8988T (cell line): Measurements from ENCODE around the gene IGIP.

Experiments used
- DNase-seq: peaks from one replicate; pipeline ENCODE4 v3.0.0; 2011

Gene IGIP

DNA sequence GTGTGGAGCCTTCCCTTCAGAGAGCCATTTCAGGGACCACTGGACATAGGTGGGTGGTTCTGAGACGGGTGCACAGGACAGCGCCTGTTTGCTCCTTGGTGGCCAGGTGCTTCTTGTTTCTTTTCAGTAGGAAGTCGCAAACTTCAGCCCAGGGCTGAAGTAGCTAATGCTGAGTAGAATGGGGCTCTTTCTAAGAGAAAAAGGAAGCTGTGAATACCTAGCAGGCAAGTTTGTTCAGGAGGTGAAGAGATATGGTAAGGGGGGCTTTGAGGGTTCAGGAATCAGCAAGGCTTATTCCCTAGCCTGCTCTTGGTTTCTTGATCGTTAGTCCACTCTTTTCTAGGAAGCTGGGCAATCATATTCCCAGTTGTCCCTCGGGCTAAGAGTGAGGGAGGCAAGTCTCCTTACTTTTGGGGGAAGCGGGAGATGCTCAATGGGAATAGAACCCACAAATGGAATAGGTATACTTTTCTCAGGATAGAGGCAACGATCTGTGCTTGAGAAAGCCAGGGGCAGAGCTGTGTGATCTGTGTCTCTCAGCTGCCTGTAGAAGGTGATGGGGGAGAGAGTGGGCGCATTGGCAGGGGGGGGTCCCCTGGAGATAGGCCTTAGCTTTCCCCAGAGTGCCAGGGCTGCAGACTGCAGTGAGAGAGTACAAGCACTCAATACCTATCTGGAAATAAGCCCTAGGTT lies 13.7 kb upstream of the IGIP start:
- DNase-seq = no peak

DNA sequence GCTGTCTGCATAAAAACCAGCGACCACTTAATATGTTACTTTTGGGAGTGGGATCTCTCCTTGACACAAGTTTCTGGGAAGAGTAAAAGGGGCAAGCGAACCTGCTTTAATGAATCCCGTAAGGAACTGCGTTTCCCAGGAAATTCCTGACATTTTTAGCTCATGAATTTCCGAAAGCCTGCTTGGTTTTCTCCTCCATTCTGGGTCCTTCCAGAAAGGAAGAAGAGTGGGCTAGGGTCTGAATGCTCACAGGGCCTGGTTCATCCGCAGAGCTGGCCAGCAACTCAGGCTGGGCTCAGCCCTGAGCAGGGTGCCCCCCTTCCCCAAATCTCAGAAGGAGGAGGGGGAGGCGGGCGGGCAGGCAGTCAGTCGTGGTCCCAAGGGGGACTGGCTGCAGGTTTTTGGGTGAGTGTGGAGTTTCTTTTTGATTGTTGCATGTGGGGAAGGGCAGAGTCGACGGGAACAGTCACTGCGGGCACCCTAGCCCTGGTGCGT lies 13.0 kb upstream of the IGIP start:
- DNase-seq = peak; percentile 33

- peak; percentile 21 for DNase-seq
These were observed 12.5 kb upstream of the IGIP start for GRCh38 chr5:140113180-140113698.

GRCh38 chr5:140113699-140114263 lies 12.0 kb upstream of the IGIP start, which contains the start of gene PURA:
TSS of gene PURA (plus strand) at chr5:140114109. CDS start at chr5:140114182, 73 bp downstream.
- DNase-seq = peak; percentile 96

DNA sequence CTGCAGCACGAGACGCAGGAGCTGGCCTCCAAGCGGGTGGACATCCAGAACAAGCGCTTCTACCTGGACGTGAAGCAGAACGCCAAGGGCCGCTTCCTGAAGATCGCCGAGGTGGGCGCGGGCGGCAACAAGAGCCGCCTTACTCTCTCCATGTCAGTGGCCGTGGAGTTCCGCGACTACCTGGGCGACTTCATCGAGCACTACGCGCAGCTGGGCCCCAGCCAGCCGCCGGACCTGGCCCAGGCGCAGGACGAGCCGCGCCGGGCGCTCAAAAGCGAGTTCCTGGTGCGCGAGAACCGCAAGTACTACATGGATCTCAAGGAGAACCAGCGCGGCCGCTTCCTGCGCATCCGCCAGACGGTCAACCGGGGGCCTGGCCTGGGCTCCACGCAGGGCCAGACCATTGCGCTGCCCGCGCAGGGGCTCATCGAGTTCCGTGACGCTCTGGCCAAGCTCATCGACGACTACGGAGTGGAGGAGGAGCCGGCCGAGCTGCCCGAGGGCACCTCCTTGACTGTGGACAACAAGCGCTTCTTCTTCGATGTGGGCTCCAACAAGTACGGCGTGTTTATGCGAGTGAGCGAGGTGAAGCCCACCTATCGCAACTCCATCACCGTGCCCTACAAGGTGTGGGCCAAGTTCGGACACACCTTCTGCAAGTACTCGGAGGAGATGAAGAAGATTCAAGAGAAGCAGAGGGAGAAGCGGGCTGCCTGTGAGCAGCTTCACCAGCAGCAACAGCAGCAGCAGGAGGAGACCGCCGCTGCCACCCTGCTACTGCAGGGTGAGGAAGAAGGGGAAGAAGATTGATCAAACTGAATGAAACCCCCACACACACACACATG lies 11.2 kb upstream of the IGIP start:
- DNase-seq = peak; percentile 27

- no peak for DNase-seq
These were observed 10.6 kb upstream of the IGIP start for GRCh38 chr5:140115186-140115500.

DNA sequence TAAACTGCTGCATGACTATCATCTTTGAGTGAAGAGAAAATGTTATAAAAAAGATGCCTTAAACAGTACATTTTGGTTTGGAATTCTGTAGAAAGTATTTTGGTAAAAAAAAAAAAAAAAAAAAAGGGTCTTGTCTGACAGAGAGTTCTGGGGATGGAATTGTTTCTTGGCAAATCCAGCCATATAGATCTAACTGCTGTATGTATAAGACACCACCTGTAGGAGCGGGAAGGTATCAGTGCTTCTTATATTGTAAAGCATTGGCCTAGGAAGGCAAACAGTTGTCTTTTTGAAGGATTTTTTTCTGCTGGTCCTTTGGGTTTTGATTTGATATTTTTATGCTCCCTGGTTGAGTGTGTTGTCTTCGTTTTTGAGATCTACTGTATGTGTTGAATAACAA lies 9.0 kb upstream of the IGIP start:
- DNase-seq = no peak

- DNase-seq = no peak
These were observed 8.2 kb upstream of the IGIP start for GRCh38 chr5:140117523-140117922.

GRCh38 chr5:140118302-140118936 lies 7.3 kb upstream of the IGIP start:
- no peak for DNase-seq

- DNase-seq = no peak
These were observed 727 bp downstream of the IGIP start for GRCh38 chr5:140126315-140127012.

DNA sequence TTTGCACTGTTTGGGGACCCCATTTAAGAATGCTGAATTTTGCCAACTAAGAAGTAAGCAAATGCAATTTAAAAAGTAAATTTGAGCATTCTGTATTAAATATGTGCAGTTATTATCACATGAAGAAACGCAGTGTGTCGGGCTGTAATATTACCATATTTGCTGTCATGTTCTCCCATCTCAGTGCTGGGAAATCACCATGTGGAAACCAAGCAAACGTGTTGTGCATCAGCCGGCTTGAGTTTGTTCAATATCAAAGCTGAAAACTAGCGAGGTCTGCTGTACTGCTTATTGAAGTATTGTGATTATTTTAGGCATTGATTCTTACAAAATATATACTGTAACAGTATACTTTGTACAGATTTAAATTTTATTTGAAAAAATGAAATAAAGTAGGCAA lies 2.6 kb downstream of the IGIP start:
- DNase-seq = no peak

DNA sequence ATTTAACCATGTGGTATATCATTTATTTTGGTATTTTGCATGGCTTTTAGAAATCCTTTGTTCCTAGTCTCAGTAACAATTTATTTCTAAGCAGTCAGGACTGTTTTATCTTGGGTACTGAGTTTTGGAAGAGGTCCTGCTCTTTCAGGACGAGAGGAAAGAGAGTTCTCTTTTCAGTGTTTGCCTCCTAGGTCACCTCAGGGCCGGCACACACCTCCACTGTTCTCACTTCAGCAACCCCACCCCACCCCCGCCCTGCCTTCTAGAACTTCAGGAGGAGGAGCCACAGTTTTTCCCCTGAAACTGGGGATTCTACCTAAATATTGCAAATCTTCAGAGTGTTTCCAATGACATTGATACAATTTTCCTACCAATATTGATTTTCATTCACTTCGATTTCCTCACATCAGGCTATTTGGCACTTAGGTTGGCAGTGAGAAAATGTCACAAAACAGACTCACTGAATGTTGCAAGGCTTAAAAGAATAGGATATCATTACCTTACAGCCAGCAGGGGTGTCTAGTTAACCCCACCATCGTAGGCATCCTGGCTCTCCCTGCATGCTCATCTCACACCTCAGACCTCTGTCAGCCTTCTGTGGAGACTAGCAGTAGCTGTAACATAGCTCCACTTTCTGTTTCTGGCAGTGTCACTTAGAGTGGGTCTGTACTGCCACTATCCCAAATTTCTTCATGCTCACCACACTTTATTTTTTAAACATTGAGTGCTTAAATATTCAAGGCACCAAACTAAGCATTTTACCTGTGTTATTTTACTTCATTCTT lies 5.4 kb downstream of the IGIP start:
- DNase-seq = no peak

GRCh38 chr5:140131967-140132409 lies 6.3 kb downstream of the IGIP start:
- no peak for DNase-seq

DNA sequence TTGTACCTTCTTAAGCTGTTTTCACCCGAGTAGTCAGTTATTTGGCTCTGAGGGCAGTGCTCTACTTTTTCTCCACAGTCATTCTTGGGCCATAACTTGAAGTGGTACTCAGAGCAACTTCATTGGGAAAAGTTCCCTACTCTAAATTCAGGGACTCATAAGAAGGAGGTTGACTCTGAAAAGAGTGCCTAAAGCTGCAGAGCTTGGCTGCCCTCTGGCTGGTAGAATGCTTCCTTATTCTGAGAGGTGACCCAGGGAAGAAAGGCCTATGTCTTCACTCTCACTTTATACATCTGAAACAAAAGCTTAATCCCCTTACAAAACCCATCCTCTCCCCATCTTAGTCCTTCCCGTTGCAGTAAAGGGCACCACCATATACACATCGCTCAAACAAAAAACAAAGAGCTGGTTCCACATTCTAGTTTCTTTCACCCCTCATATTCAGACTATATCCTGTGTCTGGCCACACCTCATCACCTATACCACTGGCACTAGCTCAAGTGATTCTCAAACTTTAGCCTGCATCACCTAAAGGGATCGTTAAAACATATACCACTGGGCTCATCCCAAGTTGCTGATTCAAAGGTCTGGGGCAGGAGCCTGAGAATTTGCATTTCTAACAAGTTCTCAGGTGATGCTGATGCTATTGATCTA lies 7.9 kb downstream of the IGIP start:
- no peak for DNase-seq

DNA sequence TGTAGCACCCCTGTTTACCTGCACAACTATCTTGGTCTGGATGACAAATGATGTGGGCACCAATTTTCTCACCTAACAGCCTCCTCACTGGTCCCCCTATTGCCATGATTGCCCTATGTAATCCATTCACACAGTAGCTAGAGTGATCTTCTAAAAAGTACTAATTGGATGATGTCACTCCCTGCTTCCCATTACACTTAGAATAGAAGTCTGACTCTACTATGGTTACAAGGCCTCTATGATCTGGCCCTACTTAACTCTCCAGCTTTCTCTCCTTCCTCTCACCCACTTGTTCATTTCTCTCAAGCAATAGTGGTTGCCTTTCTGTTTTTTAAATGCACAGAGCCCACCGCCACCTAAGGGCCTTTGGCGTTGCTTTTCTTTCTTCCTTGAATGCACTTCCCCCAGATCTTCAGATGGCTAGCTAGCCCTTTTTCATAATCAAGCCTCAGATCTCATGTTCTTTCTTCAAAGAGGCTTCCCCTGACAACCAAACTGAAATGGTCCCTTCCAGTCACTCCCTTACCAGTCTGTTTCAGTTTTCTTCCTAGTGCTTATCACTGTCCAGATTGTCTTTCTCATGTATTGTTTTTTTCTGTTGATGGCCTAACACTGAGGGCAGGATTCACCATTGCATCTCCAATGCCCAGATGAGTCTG lies 8.7 kb downstream of the IGIP start:
- no peak for DNase-seq

GRCh38 chr5:140135127-140135526 lies 9.4 kb downstream of the IGIP start:
- DNase-seq = no peak

GRCh38 chr5:140136624-140137023 lies 10.9 kb downstream of the IGIP start:
- DNase-seq = no peak

DNA sequence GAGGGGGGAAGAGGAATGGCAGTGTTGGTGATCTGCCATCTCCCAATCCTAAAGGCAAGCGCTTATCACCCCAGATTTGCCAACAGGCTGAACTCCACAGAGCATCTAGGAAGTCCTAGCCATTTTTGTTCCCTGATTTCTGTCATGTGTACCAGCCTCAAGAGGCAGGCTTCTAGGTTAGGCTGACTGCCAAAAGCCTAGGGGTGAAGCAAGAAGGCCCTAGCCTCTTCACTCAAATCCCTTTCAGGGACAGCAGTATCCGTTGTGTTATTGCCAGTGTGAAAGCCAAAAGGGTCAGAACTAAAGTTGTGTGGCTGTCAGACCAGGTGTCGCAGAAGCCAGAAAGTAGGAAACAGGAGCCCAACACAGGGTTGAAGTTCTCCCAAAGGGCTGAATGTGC lies 14.7 kb downstream of the IGIP start:
- DNase-seq = no peak

DNA sequence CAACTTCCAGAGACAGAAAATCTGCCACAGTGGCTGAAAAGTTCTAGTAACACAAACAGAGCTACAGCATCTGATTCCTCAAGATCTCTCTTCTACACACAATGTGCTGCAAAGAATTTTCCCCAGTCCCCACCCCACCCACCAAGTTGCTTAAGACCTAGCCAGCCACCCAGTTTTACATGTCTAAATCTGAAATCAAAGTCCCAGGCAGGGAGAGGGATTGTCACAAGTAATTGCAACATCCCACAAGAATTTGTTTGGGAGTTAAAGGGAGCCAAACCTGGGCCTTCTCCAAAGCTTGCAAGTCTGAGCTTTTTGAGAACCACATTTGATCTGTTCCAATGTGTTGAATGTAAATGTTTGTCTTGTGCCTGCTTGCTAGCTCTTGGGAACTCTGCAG lies 15.5 kb downstream of the IGIP start:
- DNase-seq = no peak

DNA sequence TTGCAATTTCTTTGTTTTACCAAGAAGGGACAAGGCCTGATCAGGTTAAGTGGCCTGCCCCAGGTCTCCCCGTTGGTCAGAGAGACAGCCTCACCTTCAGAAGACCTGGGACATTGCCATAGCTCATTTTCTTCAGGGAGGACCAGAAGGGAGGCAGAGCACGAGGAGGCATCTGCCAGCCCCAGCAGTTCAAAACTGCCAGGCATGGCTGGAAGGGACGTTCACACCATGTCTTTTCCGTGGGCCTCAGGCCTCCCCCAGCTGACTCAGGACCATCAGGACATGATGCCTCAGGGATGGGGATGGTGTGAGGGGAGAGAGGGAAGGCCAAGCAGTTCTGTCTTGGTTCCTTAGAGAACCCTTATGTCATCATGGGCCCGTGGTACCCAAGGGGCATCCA lies 16.5 kb downstream of the IGIP start:
- no peak for DNase-seq

DNA sequence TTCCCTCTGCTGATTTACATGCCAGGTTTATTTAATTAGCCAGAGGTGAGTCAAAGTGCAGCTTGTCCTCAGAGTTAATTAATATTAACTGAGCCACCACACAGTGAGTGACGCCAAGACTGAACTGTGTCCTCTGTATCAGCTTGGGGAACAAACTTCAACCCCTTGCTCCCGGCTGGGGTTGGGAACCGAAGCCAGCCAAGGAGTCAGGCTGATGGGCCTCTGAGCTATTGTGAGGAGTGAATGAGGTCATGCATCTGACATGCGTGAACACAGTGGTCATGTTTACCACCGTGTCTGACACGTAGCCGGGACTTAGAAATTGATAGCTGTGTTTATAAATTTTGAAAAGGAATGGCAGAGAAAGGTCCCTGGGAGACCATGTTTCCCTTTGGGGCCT lies 17.1 kb downstream of the IGIP start:
- no peak for DNase-seq
